Neural progenitor cell (in vitro differentiated cells): ENCODE results near the gene CCL23.

Experiments
- CTCF ChIP-seq: fragments of 200-600 bp; sonication (generic); IDR thresholded peaks from 2 replicates; pipeline ENCODE4 v1.5.1; 2017; ENCODE audit warnings: antibody characterized with exemption, mild to moderate bottlenecking
- EZH2 ChIP-seq: fragments of 200-600 bp; sonication (generic); IDR thresholded peaks from 2 replicates; pipeline ENCODE4 v1.6.1; 2017; ENCODE audit warnings: antibody characterized with exemption, mild to moderate bottlenecking, moderate library complexity

GRCh38 chr17:36008998-36009665, 8.6 kb downstream of the CCL23 start:
- TF ChIP-seq CTCF: peak; percentile 51
- no peak for TF ChIP-seq EZH2
